ENCODE results near the gene TMEM134. TPM values are rescaled to one million over a fixed set of nuclear protein-coding genes. Genes with fewer than 3 reads are reported as not detected.
A peak's percentile ranks its signal among the peaks of the same experiment; 100 is the strongest.

The TMEM134 gene
- total RNA-seq, 1 experiment from 2014 or later = 14.8 TPM

DNA sequence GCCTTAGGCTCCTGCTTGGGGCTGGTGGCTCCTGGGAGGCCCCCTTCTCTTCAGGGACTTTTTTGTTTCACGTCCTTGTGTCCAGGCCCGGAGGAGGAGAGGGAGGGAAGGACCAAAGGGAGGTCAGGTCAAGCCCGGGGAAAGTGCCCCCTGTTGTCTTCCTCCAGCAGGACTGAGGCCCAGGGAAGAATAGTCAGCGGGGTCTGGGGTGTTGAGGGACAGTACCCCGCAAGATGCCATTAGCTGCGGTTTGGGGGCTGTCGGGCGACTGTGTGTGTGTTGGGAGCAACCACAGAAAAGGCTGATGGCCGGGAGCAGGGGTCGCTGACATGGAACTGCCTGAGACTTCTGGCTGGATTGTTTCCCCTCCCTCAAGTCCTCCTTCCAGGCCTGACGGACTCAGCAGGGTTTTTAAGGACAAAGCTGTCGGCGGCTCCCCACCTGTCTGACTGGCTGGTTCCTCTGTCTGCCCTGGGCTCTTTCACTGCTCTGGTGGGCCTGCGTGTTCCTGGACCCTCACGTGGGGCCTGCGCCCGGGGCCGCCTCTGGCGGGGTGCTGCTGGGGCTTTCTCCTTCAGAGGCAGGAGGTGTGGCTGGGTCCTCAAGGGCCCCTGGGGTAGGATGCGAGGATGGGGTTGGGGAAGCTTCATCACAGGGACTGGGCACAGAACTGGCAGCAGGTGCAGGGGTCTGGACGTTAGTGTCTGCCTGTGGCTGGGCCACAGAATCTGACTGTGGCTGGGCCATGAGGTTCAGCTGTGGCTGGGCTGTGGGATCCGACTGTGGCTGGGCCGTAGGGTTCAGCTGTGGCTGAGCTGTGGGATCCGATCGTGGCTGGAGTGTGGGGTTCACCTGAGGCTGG is 18.0 kb downstream of the TMEM134 start:
- in situ Hi-C loops (cut with HindIII; ENCODE audit: low pct_unique_long_range_greater_than_20kb, low sequenced_read_pairs) = no loop called here
- no peak for DNase-seq (ENCODE audit: low read depth, low spot score)

DNA sequence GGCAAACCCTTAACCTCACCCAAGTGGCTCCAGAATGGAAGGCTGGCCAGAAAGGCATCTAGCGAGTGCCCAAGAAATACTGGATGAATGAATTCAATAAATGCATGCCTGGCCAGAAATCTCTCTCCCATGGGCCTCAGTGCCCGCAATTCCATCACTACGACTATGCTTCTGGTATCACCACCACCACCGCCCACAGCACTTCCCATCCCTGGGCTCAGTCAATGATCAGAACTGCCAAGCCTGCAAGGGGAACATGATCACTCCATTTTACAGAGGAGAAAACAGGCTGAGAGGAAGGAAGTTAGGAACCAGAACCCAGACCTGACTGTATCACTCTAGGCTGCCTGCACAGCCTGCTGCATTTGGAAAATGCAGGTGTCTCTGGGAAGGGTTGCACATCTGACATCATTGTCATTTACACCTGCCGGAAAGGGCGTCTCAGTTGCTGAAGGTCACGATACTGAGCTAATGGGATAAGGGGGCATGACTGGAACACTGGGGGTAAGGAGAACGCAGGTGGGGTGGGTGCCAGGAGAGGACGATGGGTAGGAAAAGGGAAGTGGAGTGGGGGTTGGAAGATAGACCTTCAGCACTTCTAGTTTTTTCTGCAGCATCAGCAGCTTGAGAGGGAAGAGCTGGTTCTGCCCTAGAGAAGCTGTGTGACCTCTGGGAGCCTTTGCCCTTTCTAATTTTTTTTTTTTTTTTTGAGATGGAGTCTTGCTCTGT is 19.8 kb downstream of the TMEM134 start:
- DNase-seq (ENCODE audit: low read depth, low spot score) = no peak
- in situ Hi-C loops (cut with HindIII; ENCODE audit: low pct_unique_long_range_greater_than_20kb, low sequenced_read_pairs) = no loop called here

- in situ Hi-C loops (cut with HindIII; ENCODE audit: low pct_unique_long_range_greater_than_20kb, low sequenced_read_pairs) = no loop called here
- no peak for DNase-seq (ENCODE audit: low read depth, low spot score)
Observed at GRCh38 chr11:67448220-67448609, 20.8 kb downstream of the TMEM134 start.

- DNase-seq (ENCODE audit: low read depth, low spot score) = no peak
- in situ Hi-C loops (cut with HindIII; ENCODE audit: low pct_unique_long_range_greater_than_20kb, low sequenced_read_pairs) = no loop called here
Observed at GRCh38 chr11:67445515-67445914, 23.5 kb downstream of the TMEM134 start.

GRCh38 chr11:67442504-67443404 is 26.3 kb downstream of the TMEM134 start:
- DNase-seq (ENCODE audit: low read depth, low spot score) = no peak
- in situ Hi-C loops (cut with HindIII; ENCODE audit: low pct_unique_long_range_greater_than_20kb, low sequenced_read_pairs) = no loop called here

DNA sequence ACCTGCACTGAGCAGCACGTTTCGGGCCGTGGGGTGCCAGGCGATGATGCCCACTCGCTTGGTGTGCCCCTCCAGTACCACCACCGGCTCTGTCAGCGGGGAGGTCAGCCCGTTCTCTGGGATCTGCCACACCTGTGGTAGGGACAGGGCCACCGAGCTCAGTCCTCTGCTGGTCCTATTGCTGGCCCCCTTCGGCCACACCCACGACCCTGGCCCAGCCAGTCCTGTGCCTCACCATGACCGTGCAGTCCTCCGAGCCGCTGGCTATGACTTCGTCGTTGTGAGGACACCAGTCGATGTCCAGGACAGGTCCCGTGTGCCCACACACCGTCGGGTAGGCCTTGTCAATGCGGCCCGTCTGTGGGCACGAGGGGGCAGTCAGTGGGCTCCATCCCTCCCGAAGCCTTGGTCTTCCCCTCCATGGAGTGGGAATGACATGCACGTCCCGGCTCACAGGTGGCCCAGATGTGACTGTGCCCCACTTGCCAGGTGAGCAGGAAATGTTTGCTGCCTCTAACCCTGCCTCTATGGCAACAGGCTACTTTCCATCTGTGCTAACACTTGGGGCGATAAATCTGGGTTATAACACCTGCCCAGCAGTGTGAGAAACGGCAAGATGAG is 27.2 kb downstream of the TMEM134 start:
- in situ Hi-C loops (cut with HindIII; ENCODE audit: low pct_unique_long_range_greater_than_20kb, low sequenced_read_pairs) = no loop called here
- no peak for DNase-seq (ENCODE audit: low read depth, low spot score)

- in situ Hi-C loops (cut with HindIII; ENCODE audit: low pct_unique_long_range_greater_than_20kb, low sequenced_read_pairs) = no loop called here
- no peak for DNase-seq (ENCODE audit: low read depth, low spot score)
Observed at GRCh38 chr11:67441098-67441563, 27.9 kb downstream of the TMEM134 start.

GRCh38 chr11:67440229-67441097 is 28.6 kb downstream of the TMEM134 start:
- in situ Hi-C loops (cut with HindIII; ENCODE audit: low pct_unique_long_range_greater_than_20kb, low sequenced_read_pairs) = no loop called here
- DNase-seq (ENCODE audit: low read depth, low spot score) = no peak

GRCh38 chr11:67439321-67440228 is 29.5 kb downstream of the TMEM134 start:
- in situ Hi-C loops (cut with HindIII; ENCODE audit: low pct_unique_long_range_greater_than_20kb, low sequenced_read_pairs) = no loop called here
- peak; percentile 47 for DNase-seq (ENCODE audit: low read depth, low spot score)

DNA sequence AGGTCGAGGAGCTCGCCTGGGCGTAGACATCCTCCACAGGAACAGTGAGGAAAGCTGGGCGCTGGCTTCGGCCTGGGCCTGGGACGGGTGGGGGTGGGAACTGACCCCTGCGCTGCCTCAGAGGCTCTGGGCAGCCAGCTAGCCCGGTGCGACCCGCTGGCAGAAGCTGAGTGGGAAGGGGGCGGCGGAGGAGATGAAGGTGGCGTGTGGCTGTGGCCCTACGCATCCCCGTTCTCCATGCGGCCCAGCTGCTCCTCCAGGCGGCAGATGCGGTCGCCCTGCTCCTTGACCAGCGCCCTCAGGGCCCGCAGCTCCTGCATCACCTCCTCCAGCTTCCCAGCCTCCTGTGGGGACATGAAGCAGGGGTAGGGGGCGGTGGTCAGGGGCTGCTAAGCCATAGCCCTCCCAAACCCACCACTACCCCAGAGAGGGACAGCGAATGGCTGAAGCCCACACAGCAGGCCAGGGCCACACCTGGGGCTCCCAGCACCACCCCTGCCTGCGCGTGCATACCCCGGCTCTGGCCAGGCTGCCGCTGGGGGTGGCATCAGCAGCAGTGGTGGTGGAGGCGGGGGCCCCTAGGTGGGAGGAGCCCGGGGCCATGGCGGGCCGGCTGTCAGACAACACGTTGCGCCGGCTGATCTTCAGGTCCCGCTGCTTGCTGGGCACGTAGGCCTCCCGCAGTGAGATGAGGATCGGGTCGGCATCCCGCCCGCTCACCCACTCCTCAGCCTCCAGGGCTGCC is 30.7 kb downstream of the TMEM134 start:
- in situ Hi-C loops (cut with HindIII; ENCODE audit: low pct_unique_long_range_greater_than_20kb, low sequenced_read_pairs) = no loop called here
- no peak for DNase-seq (ENCODE audit: low read depth, low spot score)

DNA sequence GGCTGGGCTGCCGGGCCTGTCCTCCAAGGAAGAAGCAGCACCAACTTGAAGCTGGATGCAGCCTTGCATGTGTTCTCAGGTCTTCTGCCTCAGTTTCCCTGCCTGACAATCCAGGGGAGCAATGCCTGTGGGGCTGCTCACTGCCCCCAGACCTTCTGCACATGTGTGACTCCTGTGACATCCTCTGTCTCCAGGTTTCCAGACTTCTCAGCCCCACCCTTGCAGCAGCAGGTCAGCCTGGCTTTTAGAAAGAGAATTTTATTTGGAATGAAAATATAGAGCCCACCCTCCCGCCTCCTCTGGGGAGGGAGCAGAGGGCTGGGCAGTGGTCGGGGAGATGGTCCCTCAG is 31.3 kb downstream of the TMEM134 start:
- DNase-seq (ENCODE audit: low read depth, low spot score) = no peak
- in situ Hi-C loops (cut with HindIII; ENCODE audit: low pct_unique_long_range_greater_than_20kb, low sequenced_read_pairs) = no loop called here

DNA sequence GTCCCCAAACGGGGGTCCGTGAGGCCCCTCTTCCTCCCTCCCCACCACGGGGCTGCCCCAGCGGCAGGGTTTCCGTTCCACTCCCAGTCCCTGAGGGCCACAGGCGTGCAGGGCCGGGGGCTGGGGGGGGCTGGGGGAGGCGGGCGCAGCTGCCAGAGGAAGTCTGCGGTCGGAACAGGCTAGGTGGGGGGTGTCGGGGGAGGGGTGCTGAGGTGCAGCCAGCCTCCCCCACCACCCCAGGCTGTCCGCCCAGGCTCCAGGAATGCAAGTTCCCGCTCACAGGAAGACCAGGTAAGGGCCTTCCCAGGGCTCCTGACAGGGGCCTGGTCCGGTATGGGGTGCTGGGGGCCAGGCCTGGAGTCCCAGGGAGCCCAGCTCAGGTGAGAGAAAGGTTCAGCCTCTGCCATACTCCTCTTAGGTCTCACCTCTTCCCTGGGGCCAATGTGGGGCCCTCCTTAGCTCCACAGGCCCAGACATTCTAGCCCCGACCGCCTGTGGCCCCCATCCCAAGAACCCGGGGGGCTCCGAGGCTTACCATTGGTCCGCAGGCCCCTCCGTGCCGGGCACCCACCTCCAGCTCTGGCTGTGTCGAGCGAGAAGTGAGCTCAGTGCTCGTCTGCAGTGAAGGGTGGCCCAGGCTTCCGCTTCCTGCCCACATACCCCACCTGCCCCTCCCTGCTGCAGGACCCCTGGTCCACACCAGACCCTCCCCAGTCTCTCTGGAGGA is 31.8 kb downstream of the TMEM134 start, which contains the start of gene PTPRCAP:
TSS of gene PTPRCAP (minus strand) at position 601 of the 727 bp plus-strand sequence. CDS start at position 538, 63 bp downstream.
- in situ Hi-C loops (cut with HindIII; ENCODE audit: low pct_unique_long_range_greater_than_20kb, low sequenced_read_pairs) = no loop called here
- DNase-seq (ENCODE audit: low read depth, low spot score) = no peak

DNA sequence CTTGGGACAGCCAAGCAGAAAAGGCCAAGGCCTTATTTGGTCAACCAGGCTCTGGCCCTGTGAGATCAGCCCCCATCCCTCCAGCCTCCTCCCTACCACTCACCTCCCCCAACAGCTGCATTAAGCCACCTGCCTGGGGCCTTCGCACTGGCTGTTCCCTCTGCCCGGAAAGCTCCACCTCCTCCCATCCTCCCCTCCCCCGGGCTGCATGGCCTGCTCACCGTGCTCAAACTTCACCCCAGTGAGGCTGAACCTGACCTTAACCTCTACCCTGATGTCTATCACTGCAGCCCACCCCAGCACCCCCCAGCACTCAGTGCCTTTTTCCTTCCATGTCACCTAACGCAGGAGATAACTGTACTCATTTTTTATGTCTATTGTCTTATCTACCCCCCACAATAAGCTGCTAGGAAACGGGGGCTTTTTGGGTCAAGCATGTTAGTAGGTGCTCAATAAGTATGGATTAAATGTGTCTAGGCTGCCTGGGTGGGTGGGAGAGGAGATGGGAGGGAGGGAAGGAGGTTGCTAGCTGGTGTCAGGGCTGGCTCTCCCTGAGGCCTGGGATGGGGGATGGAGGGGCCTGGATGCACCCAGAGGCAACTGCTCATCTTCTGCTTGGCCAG is 32.5 kb downstream of the TMEM134 start:
- DNase-seq (ENCODE audit: low read depth, low spot score) = no peak
- in situ Hi-C loops (cut with HindIII; ENCODE audit: low pct_unique_long_range_greater_than_20kb, low sequenced_read_pairs) = no loop called here
